ENCODE measurements around the gene CLMN. TPM values are rescaled to one million over a fixed set of nuclear protein-coding genes. Genes with fewer than 3 reads are reported as not detected.

CLMN gene
- total and polyA plus RNA-seq, 9 of the 15 experiments (the other 6 are each of a cell fraction or from before 2014, with no cell fraction given): 0.01 to 0.18 (median 0.07) TPM; not detected in 4

DNA sequence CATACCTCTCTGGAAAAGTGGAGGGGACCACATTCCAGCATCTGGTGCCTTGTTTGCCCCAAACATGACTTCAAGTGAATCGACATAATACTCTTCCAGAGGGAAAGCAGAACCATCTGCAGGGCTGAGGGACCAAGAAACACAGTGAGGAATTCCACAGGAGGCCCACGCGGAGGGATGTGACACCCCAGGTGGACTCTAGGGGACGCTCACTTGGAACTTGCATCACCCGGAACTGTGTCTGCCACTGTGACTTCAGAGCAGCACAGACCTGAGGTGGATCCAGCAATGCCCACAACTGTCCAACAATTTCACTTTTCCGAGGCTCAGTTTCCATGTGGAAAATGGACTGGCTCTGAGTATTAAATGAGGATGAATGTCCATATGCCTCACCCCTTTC lies 14.3 kb upstream of the CLMN start:
- H3K9me3 ChIP-seq (replicated peaks; ENCODE audit: control insufficient read depth, insufficient read depth, low read depth, low read length): no peaks in the 10 kb centered on the region
- H3K9ac ChIP-seq (ENCODE audit: insufficient read depth in 1 of 2, low read depth in 2 of 2, low read length in 2 of 2): no peak overlapping the region
- no peaks in the 10 kb centered on the region for H3K36me3 ChIP-seq (ENCODE audit: control insufficient read depth, insufficient read depth, low read length)
- H3K27me3 ChIP-seq (ENCODE audit: control insufficient read depth in 2 of 2, insufficient read depth in 2 of 2, low read length in 2 of 2): peaks cover 2 to 7% of the 10 kb centered on the region in 2 experiments; a peak in 1 of 5 replicates
- TF ChIP-seq KLF16 (IDR thresholded peaks at IDR 0.05): no peak
- no peak for TF ChIP-seq FOXJ2 (tag; IDR thresholded peaks at IDR 0.05)
- TF ChIP-seq TEAD2 (tag; IDR thresholded peaks at IDR 0.05): no peak
- TF ChIP-seq, protein P1, sequence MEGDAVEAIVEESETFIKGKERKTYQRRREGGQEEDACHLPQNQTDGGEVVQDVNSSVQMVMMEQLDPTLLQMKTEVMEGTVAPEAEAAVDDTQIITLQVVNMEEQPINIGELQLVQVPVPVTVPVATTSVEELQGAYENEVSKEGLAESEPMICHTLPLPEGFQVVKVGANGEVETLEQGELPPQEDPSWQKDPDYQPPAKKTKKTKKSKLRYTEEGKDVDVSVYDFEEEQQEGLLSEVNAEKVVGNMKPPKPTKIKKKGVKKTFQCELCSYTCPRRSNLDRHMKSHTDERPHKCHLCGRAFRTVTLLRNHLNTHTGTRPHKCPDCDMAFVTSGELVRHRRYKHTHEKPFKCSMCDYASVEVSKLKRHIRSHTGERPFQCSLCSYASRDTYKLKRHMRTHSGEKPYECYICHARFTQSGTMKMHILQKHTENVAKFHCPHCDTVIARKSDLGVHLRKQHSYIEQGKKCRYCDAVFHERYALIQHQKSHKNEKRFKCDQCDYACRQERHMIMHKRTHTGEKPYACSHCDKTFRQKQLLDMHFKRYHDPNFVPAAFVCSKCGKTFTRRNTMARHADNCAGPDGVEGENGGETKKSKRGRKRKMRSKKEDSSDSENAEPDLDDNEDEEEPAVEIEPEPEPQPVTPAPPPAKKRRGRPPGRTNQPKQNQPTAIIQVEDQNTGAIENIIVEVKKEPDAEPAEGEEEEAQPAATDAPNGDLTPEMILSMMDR (IDR thresholded peaks at IDR 0.05 in 2 of 3, conservative IDR thresholded peaks at IDR 0.05 in 1 of 3; ENCODE audit: insufficient read depth in 2 of 3, low read depth in 1 of 3, low read length in 3 of 3): peak; percentile 22 to 34 (median 26); a peak in 3 of 6 replicates
- FAIRE-seq: no peak
- H3K4me3 ChIP-seq: no peak overlapping the region
- no peak overlapping the region for H3K27ac ChIP-seq (ENCODE audit: extremely low read depth, low read depth, low read length)
- BruUV-seq (replicated peaks): no TSS peak
- ATAC-seq: peak; percentile 77
- intact Hi-C loops (cut with micrococcal nuclease): loop anchor here (1.0 kb wide), 1 partner anchor 15 kb away; no protein-coding TSS in a partner anchor
- no peaks in the 10 kb centered on the region for H3K79me2 ChIP-seq (ENCODE audit: control insufficient read depth, insufficient read depth, low read length)
- in situ Hi-C loops (cut with MboI): no loop called here
- WGBS (ENCODE audit: insufficient coverage, low coverage, missing lambda C conversion rate): 2% methylated on average over 6 of the region's 6 CpGs
- no peaks in the 10 kb centered on the region for H4K20me1 ChIP-seq (replicated peaks; ENCODE audit: control insufficient read depth, insufficient read depth, low read length)
- peak in 2 of 4 experiments; percentile 21 for DNase-seq (ENCODE audit: extremely low read depth in 1 of 4, low spot score in 3 of 4)
- ChIA-PET POLR2A (no interaction called here), CTCF (ENCODE audit: low intra/inter-chr PET ratio) (no interaction called here)
- no peaks in the 10 kb centered on the region for H3K9me1 ChIP-seq (ENCODE audit: control insufficient read depth, insufficient read depth, low read length)
- no peaks in the 10 kb centered on the region for H3K4me1 ChIP-seq (replicated peaks in 1 of 2; ENCODE audit: control insufficient read depth in 2 of 2, insufficient read depth in 2 of 2, low read length in 2 of 2)
- no peak overlapping the region for H3K4me2 ChIP-seq (ENCODE audit: insufficient read depth, low read length)
- H2AFZ ChIP-seq (ENCODE audit: low read depth, low read length): no peak overlapping the region

DNA sequence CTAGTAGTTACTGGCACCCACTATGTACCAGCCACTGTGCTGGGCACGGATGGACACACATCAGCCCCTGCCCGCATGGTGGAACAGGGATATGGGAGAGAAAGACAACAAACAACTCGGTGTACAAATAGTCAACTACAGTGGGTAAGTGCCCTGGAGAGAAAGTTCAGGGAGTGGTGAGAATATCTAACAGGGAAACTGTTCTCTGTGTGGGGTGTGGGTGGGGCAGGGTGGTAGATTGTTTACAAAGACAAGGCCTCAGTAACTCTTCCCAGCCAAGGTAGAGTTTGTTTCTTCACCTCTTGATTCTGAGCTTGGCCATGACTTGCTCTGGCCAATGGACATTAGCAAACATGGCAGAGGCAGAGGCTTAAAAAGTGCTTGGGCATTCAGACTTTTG lies 12.9 kb upstream of the CLMN start:
- H3K79me2 ChIP-seq (ENCODE audit: control insufficient read depth, insufficient read depth, low read length): no peaks in the 10 kb centered on the region
- H2AFZ ChIP-seq (ENCODE audit: low read depth, low read length): no peak overlapping the region
- DNase-seq (ENCODE audit: extremely low read depth in 1 of 4, low spot score in 3 of 4): no peak
- H3K27ac ChIP-seq (ENCODE audit: extremely low read depth, low read depth, low read length): no peak overlapping the region
- no peaks in the 10 kb centered on the region for H3K36me3 ChIP-seq (ENCODE audit: control insufficient read depth, insufficient read depth, low read length)
- H3K9me3 ChIP-seq (replicated peaks; ENCODE audit: control insufficient read depth, insufficient read depth, low read depth, low read length): no peaks in the 10 kb centered on the region
- BruUV-seq (replicated peaks): no TSS peak
- POLR2A ChIA-PET: no interaction called here
- H3K4me2 ChIP-seq (ENCODE audit: insufficient read depth, low read length): no peak overlapping the region
- 0% methylated on average over 3 of the region's 3 CpGs for WGBS (ENCODE audit: insufficient coverage, low coverage, missing lambda C conversion rate)
- H3K27me3 ChIP-seq (ENCODE audit: control insufficient read depth in 2 of 2, insufficient read depth in 2 of 2, low read length in 2 of 2): peaks cover 2 to 7% of the 10 kb centered on the region in 2 experiments; a peak in 1 of 5 replicates
- H3K4me1 ChIP-seq (replicated peaks in 1 of 2; ENCODE audit: control insufficient read depth in 2 of 2, insufficient read depth in 2 of 2, low read length in 2 of 2): no peaks in the 10 kb centered on the region
- ATAC-seq: no peak
- CTCF ChIA-PET (ENCODE audit: low intra/inter-chr PET ratio): no interaction called here
- H3K4me3 ChIP-seq: no peak overlapping the region
- in situ Hi-C loops (cut with MboI) (no loop called here), intact Hi-C loops (cut with micrococcal nuclease) (no loop called here)
- H4K20me1 ChIP-seq (replicated peaks; ENCODE audit: control insufficient read depth, insufficient read depth, low read length): no peaks in the 10 kb centered on the region
- no peak for FAIRE-seq
- no peaks in the 10 kb centered on the region for H3K9me1 ChIP-seq (ENCODE audit: control insufficient read depth, insufficient read depth, low read length)
- no peak overlapping the region for H3K9ac ChIP-seq (ENCODE audit: insufficient read depth in 1 of 2, low read depth in 2 of 2, low read length in 2 of 2)
- TF ChIP-seq SRSF1 (IDR thresholded peaks at IDR 0.05; ENCODE audit: low read depth, low read length) (no peak), NFRKB (IDR thresholded peaks at IDR 0.05; ENCODE audit: low read depth) (no peak), GABPA (tag; conservative IDR thresholded peaks at IDR 0.05; ENCODE audit: low read depth) (no peak), C11orf30 (IDR thresholded peaks at IDR 0.05; ENCODE audit: low read depth) (no peak), THRAP3 (IDR thresholded peaks at IDR 0.05; ENCODE audit: borderline replicate concordance) (no peak), ZNF644 (tag; IDR thresholded peaks at IDR 0.05; ENCODE audit: low read depth) (no peak), ZNF174 (CRISPR knock-in tag; IDR thresholded peaks at IDR 0.05) (no peak), MTA1 (IDR thresholded peaks at IDR 0.05; ENCODE audit: borderline replicate concordance) (no peak), ZNF23 (CRISPR knock-in tag; IDR thresholded peaks at IDR 0.05) (no peak), KAT2B (IDR thresholded peaks at IDR 0.05; ENCODE audit: low read depth, low read length) (no peak), FIP1L1 (IDR thresholded peaks at IDR 0.05; ENCODE audit: low read depth, low read length, poor library complexity, severe bottlenecking) (no peak)

Measured in K562 (cell line).